Gastroesophageal sphincter (tissue), 4 donors: ENCODE measurements around the gene SMIM10. TPM values are rescaled to one million over a fixed set of nuclear protein-coding genes. Genes with fewer than 3 reads are reported as not detected.
"Not testable (repeated sequence)": the region's sequence is repeated elsewhere in the genome, so short reads cannot be mapped to it uniquely, and the experiment has no call there.

ENCODE experiments used
- ATAC-seq: fragments of 150-250 bp; one replicate; pipeline ENCODE4 v1.9.1; 2016; ENCODE audit warnings: mild to moderate bottlenecking, moderate library complexity
- H3K27ac ChIP-seq, 4 donors: fragments of 200-600 bp; sonication (generic) in 3 of 4; 1 replicate in 3 of 4; 2 replicates in 1 of 4; pipeline ENCODE4 v1.5.1; 2016 to 2019
- H3K27me3 ChIP-seq: fragments of 200-600 bp; sonication (generic); one replicate; pipeline ENCODE4 v1.5.1; 2019
- H3K36me3 ChIP-seq, 2 donors: fragments of 200-600 bp; sonication (generic); one replicate each; pipeline ENCODE4 v1.5.1; 2019; ENCODE audit warnings: control low read depth in 1 of 2
- H3K4me1 ChIP-seq, 3 donors: fragments of 200-600 bp; sonication (generic); 1 replicate in 2 of 3; 2 replicates in 1 of 3; pipeline ENCODE4 v1.5.1; 2016 to 2019; ENCODE audit warnings: control low read depth in 2 of 3
- H3K4me3 ChIP-seq, 2 donors: fragments of 200-600 bp; sonication (generic); one replicate each; pipeline ENCODE4 v1.5.1; 2019; ENCODE audit warnings: mild to moderate bottlenecking in 1 of 2, moderate library complexity in 1 of 2
- H3K9me3 ChIP-seq, 3 donors: fragments of 200-600 bp; sonication (generic); one replicate each; pipeline ENCODE4 v1.5.1; 2017 to 2019; ENCODE audit warnings: control low read depth in 2 of 3
- CTCF ChIP-seq, 4 experiments: fragments of 200-600 bp in 2 of 4; fragments of 450-650 bp in 2 of 4; sonication (generic) in 1 of 4; IDR thresholded peaks; one replicate each; pipeline ENCODE4 v1.5.1; 2017 to 2019; ENCODE audit warnings: antibody characterized with exemption in 4 of 4, mild to moderate bottlenecking in 2 of 4, moderate library complexity in 2 of 4
- EP300 ChIP-seq: sonication (generic); formaldehyde crosslinking; IDR thresholded peaks from one replicate; pipeline ENCODE4 v1.6.1; 2017; ENCODE audit warnings: antibody characterized with exemption, mild to moderate bottlenecking
- POLR2A ChIP-seq, 2 donors: fragments of 450-650 bp; IDR thresholded peaks; one replicate each; pipeline ENCODE4 v1.6.1; 2017; ENCODE audit warnings: antibody characterized with exemption in 2 of 2, mild to moderate bottlenecking in 2 of 2, moderate library complexity in 1 of 2
- POLR2AphosphoS5 ChIP-seq: sonication (generic); formaldehyde crosslinking; IDR thresholded peaks from one replicate; pipeline ENCODE4 v1.6.1; 2017; ENCODE audit warnings: antibody characterized with exemption
- WGBS, 2 donors: methylation state at CpG; one replicate each; pipeline ENCODE4 v1.1.5; 2018; ENCODE audit warnings: low coverage in 1 of 2; 5-methylcytosine and 5-hydroxymethylcytosine counted together
- total RNA-seq, 4 donors: library from RNA; depleted of rRNA; stranded (reverse); fragments of >200 nt; gene quantifications; one replicate each; pipeline ENCODE4 v1.1.0, GENCODE V29; 2016

The SMIM10 gene
- total RNA-seq, 4 donors from 2014 or later: 4.7 to 18.2 (median 10.1) TPM

DNA sequence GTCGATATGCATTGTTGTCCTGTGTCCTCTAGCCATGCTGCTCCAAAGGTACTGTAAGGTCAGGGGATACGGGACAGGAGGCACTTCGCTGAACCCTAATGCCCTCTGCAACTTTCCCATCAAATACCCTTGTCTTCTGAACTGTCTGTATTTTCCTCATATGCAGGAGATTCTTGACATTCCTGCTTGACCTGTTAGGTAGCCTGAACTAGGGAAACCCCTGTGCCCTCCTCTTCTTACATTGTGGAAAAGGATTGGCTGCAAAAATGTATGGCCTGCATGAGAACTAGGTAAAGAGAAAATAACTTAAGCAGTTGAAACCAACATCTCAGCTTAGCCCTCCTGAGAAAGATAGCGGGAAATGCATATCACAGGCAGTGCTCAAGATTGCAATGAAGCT is 20.1 kb downstream of the SMIM10 start:
- Histone ChIP-seq H3K9me3 (no peaks in the 10 kb centered on the region), H3K4me3 (no peak overlapping the region), H3K36me3 (no peaks in the 10 kb centered on the region), H3K27ac (no peak overlapping the region), H3K4me1 (no peaks in the 10 kb centered on the region), H3K27me3 (no peaks in the 10 kb centered on the region)
- no peak for ATAC-seq
- 40 to 100% methylated on average over 1 to 2 of the region's 4 CpGs for WGBS, 2 donors
- TF ChIP-seq POLR2AphosphoS5: no peak
- TF ChIP-seq POLR2A (IDR thresholded peaks at IDR 0.05): no peak
- no peak for TF ChIP-seq CTCF (IDR thresholded peaks at IDR 0.05)
- no peak for TF ChIP-seq EP300

- H3K9me3 ChIP-seq: no peaks in the 10 kb centered on the region
- peaks cover 0 to 4% (median 0%) of the 10 kb centered on the region in 3 donors for H3K4me1 ChIP-seq
- WGBS, 2 donors: 59 to 100% methylated on average over 2 of the region's 2 CpGs
- TF ChIP-seq POLR2A (IDR thresholded peaks at IDR 0.05): no peak
- no peak for TF ChIP-seq POLR2AphosphoS5
- no peak for TF ChIP-seq CTCF (IDR thresholded peaks at IDR 0.05)
- no peak overlapping the region for H3K4me3 ChIP-seq
- H3K27me3 ChIP-seq: no peaks in the 10 kb centered on the region
- no peaks in the 10 kb centered on the region for H3K36me3 ChIP-seq
- no peak overlapping the region for H3K27ac ChIP-seq
- no peak for ATAC-seq
These were observed 24.9 kb downstream of the SMIM10 start for GRCh38 chrX:135015523-135016245.

- not testable (repeated sequence) for ATAC-seq, H3K27me3 ChIP-seq, H3K4me3 ChIP-seq, H3K36me3 ChIP-seq, H3K9me3 ChIP-seq, H3K27ac ChIP-seq
- H3K4me1 ChIP-seq: peaks cover 0 to 12% (median 0%) of the 10 kb centered on the region in 3 donors
- WGBS, 2 donors: 72 to 73% methylated on average over 4 to 8 of the region's 8 CpGs
These were observed 29.1 kb downstream of the SMIM10 start for GRCh38 chrX:135019890-135020289.

- ATAC-seq, H3K4me3 ChIP-seq, H3K36me3 ChIP-seq, H3K27ac ChIP-seq, H3K9me3 ChIP-seq, H3K27me3 ChIP-seq: not testable (repeated sequence)
- 67 to 87% methylated on average over 4 to 6 of the region's 6 CpGs for WGBS, 2 donors
- H3K4me1 ChIP-seq: peaks cover 0 to 12% (median 0%) of the 10 kb centered on the region in 3 donors
These were observed 33.0 kb downstream of the SMIM10 start for GRCh38 chrX:135023791-135024190.

DNA sequence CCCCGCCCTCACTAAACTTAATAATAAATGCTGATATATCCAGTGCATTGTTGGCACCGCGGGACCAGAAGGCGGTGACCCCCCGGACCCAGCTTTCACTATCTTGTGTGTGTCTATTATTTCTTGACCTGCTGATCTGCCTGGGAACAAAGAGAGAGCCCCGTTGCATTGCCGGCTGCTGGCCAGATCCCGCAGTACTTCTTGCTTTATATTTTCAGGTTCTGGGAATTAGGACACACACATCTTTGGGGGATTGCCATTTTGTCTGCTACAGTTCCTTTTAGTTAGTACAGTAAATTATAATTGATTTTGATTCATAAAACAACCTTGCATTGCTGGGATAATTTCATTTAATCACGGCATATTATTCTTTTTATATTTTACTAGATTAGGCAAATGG is 33.7 kb downstream of the SMIM10 start:
- Histone ChIP-seq H3K27me3 (no peaks in the 10 kb centered on the region), H3K9me3 (no peaks in the 10 kb centered on the region), H3K4me1 (peaks cover 0 to 12% (median 0%) of the 10 kb centered on the region in 3 donors), H3K36me3 (no peaks in the 10 kb centered on the region), H3K27ac (no peak overlapping the region), H3K4me3 (no peak overlapping the region)
- no peak for TF ChIP-seq EP300
- TF ChIP-seq CTCF (IDR thresholded peaks at IDR 0.05): no peak
- TF ChIP-seq POLR2AphosphoS5: no peak
- TF ChIP-seq POLR2A (IDR thresholded peaks at IDR 0.05): no peak
- no peak for ATAC-seq
- WGBS, 2 donors: 84 to 89% methylated on average over 4 to 9 of the region's 9 CpGs

GRCh38 chrX:135030207-135030963 is 39.6 kb downstream of the SMIM10 start:
- not testable (repeated sequence) for H3K36me3 ChIP-seq, H3K27me3 ChIP-seq, H3K9me3 ChIP-seq, H3K27ac ChIP-seq, ATAC-seq, H3K4me3 ChIP-seq
- peaks cover 0 to 17% (median 0%) of the 10 kb centered on the region in 3 donors for H3K4me1 ChIP-seq
- WGBS, 2 donors: 72% methylated on average over 5 of the region's 9 CpGs; no CpG with 5 or more reads in 1 of the 2 donors

- 68 to 95% methylated on average over 2 to 3 of the region's 3 CpGs for WGBS, 2 donors
- H3K9me3 ChIP-seq, H3K36me3 ChIP-seq, H3K4me3 ChIP-seq, H3K27ac ChIP-seq, ATAC-seq, H3K4me1 ChIP-seq, H3K27me3 ChIP-seq: not testable (repeated sequence)
These were observed 50.6 kb downstream of the SMIM10 start for GRCh38 chrX:135041149-135042123.
